Stimulated activated CD8-positive, alpha-beta memory T cell treated with anti-CD3 and anti-CD28 coated beads, Interleukin-2, amount 100 ng/mL, for 1 hour (primary cell): ENCODE measurements around the gene STXBP6.
"Not testable (repeated sequence)": the region's sequence is repeated elsewhere in the genome, so short reads cannot be mapped to it uniquely, and the experiment has no call there.

Experiments used
- DNase-seq, 2 donors: peaks; one replicate each; pipeline ENCODE4 v3.0.0-alpha.2; 2020; ENCODE audit warnings: low read depth in 2 of 2

Gene STXBP6

GRCh38 chr14:24802236-24802635 is 247.7 kb downstream of the STXBP6 start:
- no peak for DNase-seq

- DNase-seq: no peak
These were observed 248.9 kb downstream of the STXBP6 start for GRCh38 chr14:24801024-24801423.

GRCh38 chr14:24798911-24799462 is 251.0 kb downstream of the STXBP6 start:
- DNase-seq: no peak

GRCh38 chr14:24795406-24795805 is 254.5 kb downstream of the STXBP6 start:
- DNase-seq: no peak

GRCh38 chr14:24794644-24795305 is 255.2 kb downstream of the STXBP6 start:
- DNase-seq: no peak

- DNase-seq: no peak
These were observed 259.8 kb downstream of the STXBP6 start for GRCh38 chr14:24790196-24790595.

- DNase-seq: no peak
These were observed 260.5 kb downstream of the STXBP6 start for GRCh38 chr14:24789378-24789884.

GRCh38 chr14:24785698-24786097 is 264.2 kb downstream of the STXBP6 start:
- no peak for DNase-seq

GRCh38 chr14:24784981-24785380 is 265.0 kb downstream of the STXBP6 start:
- DNase-seq: no peak

- DNase-seq: no peak
These were observed 266.2 kb downstream of the STXBP6 start for GRCh38 chr14:24783791-24784190.

GRCh38 chr14:24780281-24780680 is 269.7 kb downstream of the STXBP6 start:
- DNase-seq: no peak

- DNase-seq: no peak
These were observed 272.3 kb downstream of the STXBP6 start for GRCh38 chr14:24777678-24778077.

GRCh38 chr14:24775950-24776349 is 274.0 kb downstream of the STXBP6 start:
- no peak for DNase-seq

GRCh38 chr14:24774187-24774915 is 275.6 kb downstream of the STXBP6 start:
- no peak for DNase-seq

- DNase-seq: not testable (repeated sequence)
These were observed 276.4 kb downstream of the STXBP6 start for GRCh38 chr14:24773564-24773963.

GRCh38 chr14:24766434-24766833 is 283.5 kb downstream of the STXBP6 start:
- DNase-seq: no peak

GRCh38 chr14:24761141-24761540 is 288.8 kb downstream of the STXBP6 start:
- no peak for DNase-seq
